IMR-90 (cell line): ENCODE data around the gene RHOT1. TPM values are rescaled to one million over a fixed set of nuclear protein-coding genes. Genes with fewer than 3 reads are reported as not detected.

Experiments
- ATAC-seq: fragments of 200-7000 bp; cut with Tn5 transposase; 2 replicates; pipeline ENCODE4 v1.9.1; 2020; ENCODE audit warnings: low read depth, mild to moderate bottlenecking, moderate library complexity
- BruUV-seq: library from RNA; stranded (reverse); fragments of 400-500 nt; replicated peaks from 2 replicates; lab custom pipeline; 2021; lab: Mats Ljungman, UMichigan
- CTCF ChIA-PET: fragments of 300-600 bp; formaldehyde crosslinking; extraction: SDS; loops from one replicate; lab custom pipeline; 2021; ENCODE audit warnings: antibody characterized with exemption; lab: Yijun Ruan, JAX
- POLR2A ChIA-PET: fragments of 300-600 bp; sonication (Branson Sonifier 250); formaldehyde crosslinking; loops from one replicate; lab custom pipeline; 2022; ENCODE audit warnings: antibody characterized with exemption; ENCODE audit not compliant: unreplicated experiment; lab: Charles Lee
- DNase-seq: peaks from one replicate; pipeline ENCODE4 v3.0.0; 2013
- H2AFZ ChIP-seq: replicated peaks from 2 replicates; pipeline ENCODE3; 2013; ENCODE audit warnings: low read length, mild to moderate bottlenecking; ENCODE audit not compliant: poor library complexity
- H2AK5ac ChIP-seq: 2 replicates; pipeline ENCODE4 v1.6.1; 2013; ENCODE audit warnings: low read depth, low read length, inconsistent platforms
- H2AK9ac ChIP-seq: replicated peaks from 2 replicates; pipeline ENCODE3; 2013; ENCODE audit warnings: mild to moderate bottlenecking, low read depth, low read length, moderate library complexity; ENCODE audit not compliant: poor library complexity
- H2BK120ac ChIP-seq: 2 replicates; pipeline ENCODE4 v1.6.1; 2013; ENCODE audit warnings: low read depth, low read length, inconsistent platforms
- H2BK15ac ChIP-seq: 3 replicates; pipeline ENCODE4 v1.6.1; 2013; ENCODE audit warnings: low read depth, low read length, inconsistent platforms
- H2BK20ac ChIP-seq: 2 replicates; pipeline ENCODE4 v1.6.1; 2013; ENCODE audit warnings: low read depth, mild to moderate bottlenecking, inconsistent platforms, low read length, moderate library complexity
- H2BK5ac ChIP-seq: 2 replicates; pipeline ENCODE4 v1.6.1; 2013; ENCODE audit warnings: mild to moderate bottlenecking, low read depth, low read length, inconsistent platforms; ENCODE audit not compliant: poor library complexity, severe bottlenecking
- H3K14ac ChIP-seq: replicated peaks from 2 replicates; pipeline ENCODE4 v1.6.1; 2013; ENCODE audit warnings: low read depth, low read length, inconsistent platforms
- H3K18ac ChIP-seq: 2 replicates; pipeline ENCODE4 v1.6.1; 2013; ENCODE audit warnings: low read depth, low read length, control low read depth
- H3K23ac ChIP-seq: 2 replicates; pipeline ENCODE4 v1.6.1; 2013; ENCODE audit warnings: low read depth, low read length, inconsistent platforms
- H3K27ac ChIP-seq: 2 replicates; pipeline ENCODE4 v1.5.1; 2013; ENCODE audit warnings: mild to moderate bottlenecking, control low read depth, low read length; ENCODE audit not compliant: insufficient read depth
- H3K27me3 ChIP-seq: 2 replicates; pipeline ENCODE4 v1.6.1; 2013; ENCODE audit warnings: low read length; ENCODE audit not compliant: control insufficient read depth, insufficient read depth
- H3K36me3 ChIP-seq: 2 replicates; pipeline ENCODE4 v1.6.1; 2013; ENCODE audit warnings: low read length, mixed read lengths; ENCODE audit not compliant: control insufficient read depth, insufficient read depth
- H3K4ac ChIP-seq: 2 replicates; pipeline ENCODE4 v1.6.1; 2013; ENCODE audit warnings: low read depth, low read length, inconsistent platforms
- H3K4me1 ChIP-seq: 2 replicates; pipeline ENCODE4 v1.6.1; 2013; ENCODE audit warnings: low read length, mixed read lengths; ENCODE audit not compliant: control insufficient read depth, insufficient read depth
- H3K4me2 ChIP-seq: 2 replicates; pipeline ENCODE4 v1.6.1; 2013; ENCODE audit warnings: low read depth, mild to moderate bottlenecking, control low read depth, low read length, moderate library complexity
- H3K4me3 ChIP-seq: 2 replicates; pipeline ENCODE4 v1.5.1; 2013; ENCODE audit warnings: low read depth, mild to moderate bottlenecking, control low read depth, low read length, moderate library complexity; ENCODE audit not compliant: insufficient read depth
- H3K56ac ChIP-seq: 2 replicates; pipeline ENCODE4 v1.6.1; 2013; ENCODE audit warnings: low read length, inconsistent platforms; ENCODE audit not compliant: insufficient read depth; ENCODE audit errors: extremely low read depth
- H3K79me1 ChIP-seq, 2 experiments: 2 replicates each; pipeline ENCODE4 v1.6.1; 2013; ENCODE audit warnings: low read length in 2 of 2, inconsistent platforms in 1 of 2, low read depth in 1 of 2
- H3K9ac ChIP-seq: 2 replicates; pipeline ENCODE4 v1.6.1; 2013; ENCODE audit warnings: low read depth, low read length, control low read depth
- H3K9me1 ChIP-seq: 2 replicates; pipeline ENCODE4 v1.6.1; 2013; ENCODE audit warnings: low read length, inconsistent platforms; ENCODE audit not compliant: insufficient read depth
- H3K9me3 ChIP-seq: 2 replicates; pipeline ENCODE4 v1.6.1; 2013; ENCODE audit warnings: low read length; ENCODE audit not compliant: control insufficient read depth, insufficient read depth
- H4K20me1 ChIP-seq: 2 replicates; pipeline ENCODE4 v1.6.1; 2013; ENCODE audit warnings: low read length, inconsistent platforms; ENCODE audit not compliant: insufficient read depth
- H4K5ac ChIP-seq: 2 replicates; pipeline ENCODE4 v1.6.1; 2013; ENCODE audit warnings: mild to moderate bottlenecking, low read depth, low read length, control low read depth
- H4K8ac ChIP-seq, 2 experiments: 2 replicates each; pipeline ENCODE4 v1.6.1; 2013; ENCODE audit warnings: low read depth in 2 of 2, low read length in 2 of 2, control low read depth in 1 of 2, inconsistent platforms in 1 of 2
- H4K91ac ChIP-seq: 2 replicates; pipeline ENCODE4 v1.6.1; 2013; ENCODE audit warnings: low read depth, low read length, inconsistent platforms; ENCODE audit not compliant: insufficient read depth
- BHLHE40 ChIP-seq: fragments of 150-350 bp; IDR thresholded peaks from 2 replicates; pipeline ENCODE4 v1.6.1; 2016; ENCODE audit warnings: mild to moderate bottlenecking, low read depth, low read length
- CTCF ChIP-seq: conservative IDR thresholded peaks from 2 replicates; pipeline ENCODE4 v1.5.1; 2012; ENCODE audit warnings: mild to moderate bottlenecking, low read depth, low read length, improper control_type of control experiment
- ELK1 ChIP-seq: fragments of 150-350 bp; IDR thresholded peaks from 2 replicates; pipeline ENCODE4 v1.6.1; 2016; ENCODE audit warnings: low read depth, mild to moderate bottlenecking, low read length, moderate library complexity, borderline replicate concordance
- MAZ ChIP-seq: IDR thresholded peaks from 2 replicates; pipeline ENCODE4 v1.6.1; 2012; ENCODE audit warnings: low read depth, mild to moderate bottlenecking, low read length, improper control_type of control experiment, moderate library complexity, borderline replicate concordance
- MXI1 ChIP-seq: IDR thresholded peaks from 2 replicates; pipeline ENCODE4 v1.6.1; 2012; ENCODE audit warnings: low read depth, mild to moderate bottlenecking, low read length, moderate library complexity, borderline replicate concordance
- RAD21 ChIP-seq: IDR thresholded peaks from 2 replicates; pipeline ENCODE4 v1.6.1; 2012; ENCODE audit warnings: low read length, improper control_type of control experiment
- RCOR1 ChIP-seq: IDR thresholded peaks from 2 replicates; pipeline ENCODE4 v1.6.1; 2012; ENCODE audit warnings: mild to moderate bottlenecking, low read length, improper control_type of control experiment; ENCODE audit not compliant: insufficient replicate concordance
- RFX5 ChIP-seq: IDR thresholded peaks from 2 replicates; pipeline ENCODE4 v1.8.0; 2012; ENCODE audit warnings: low read depth, mild to moderate bottlenecking, low read length, moderate library complexity
- SMC3 ChIP-seq: fragments of 150-350 bp; IDR thresholded peaks from 2 replicates; pipeline ENCODE4 v1.6.1; 2016; ENCODE audit warnings: low read depth, mild to moderate bottlenecking, antibody characterized with exemption, low read length, moderate library complexity
- USF2 ChIP-seq: fragments of 150-350 bp; IDR thresholded peaks from 2 replicates; pipeline ENCODE4 v1.6.1; 2017; ENCODE audit warnings: mild to moderate bottlenecking, antibody characterized with exemption, low read length, low read depth
- WGBS, 2 experiments: methylation state at CpG; one replicate each; pipeline versions ENCODE4 v1.1.5 to v1.1.7; 2013; ENCODE audit warnings: missing lambda C conversion rate in 2 of 2; ENCODE audit not compliant: insufficient read length in 1 of 2; ENCODE audit errors: extremely low coverage in 2 of 2; 5-methylcytosine and 5-hydroxymethylcytosine counted together
- dilution Hi-C: fragments of 300-500 bp; cut with HindIII; formaldehyde crosslinking; loops from one replicate; pipeline ENCODE4 v1.14.3; 2018; ENCODE audit warnings: low sequenced_read_pairs; ENCODE audit not compliant: unreplicated experiment
- in situ Hi-C: fragments of 300-500 bp; cut with MboI; formaldehyde crosslinking; loops from 3 replicates; pipeline ENCODE4 v1.14.3; 2019; ENCODE audit warnings: low sequenced_read_pairs, inconsistent platforms, mixed read lengths
- intact Hi-C: fragments of 100-400 bp; cut with micrococcal nuclease; formaldehyde crosslinking; loops from 2 replicates; pipeline ENCODE4 v1.10.0; 2022
- polyA plus RNA-seq, 3 experiments: library from polyadenylated mRNA; depleted of rRNA; stranded (reverse); fragments of >200 nt; gene quantifications; 2 replicates each; pipeline ENCODE4 v1.2.3, GENCODE V29; 2012; ENCODE audit warnings: low replicate concordance in 1 of 3
- total RNA-seq: library from RNA; depleted of rRNA; stranded (reverse); fragments of >200 nt; gene quantifications from 2 replicates; pipeline ENCODE4 v1.2.3, GENCODE V29; 2012

RHOT1 gene
- total and polyA plus RNA-seq, 2 of the 4 experiments (the other 2 are of a cell fraction) = 27.4 to 27.6 TPM

- CTCF ChIA-PET = interaction anchor here (0.5 to 1.2 kb wide), 8 partner anchors 25 to 93 kb away, joined by 3 to 6 read pairs (median 4); no protein-coding TSS in a partner anchor
These were observed 110.9 kb downstream of the RHOT1 start for GRCh38 chr17:32253117-32253611.

More at GRCh38 chr17:32253117-32253611, 110.9 kb downstream of the RHOT1 start:
- Histone ChIP-seq H3K9me1 (peaks cover 3% of the 10 kb centered on the region; the same call in 1 of the 2 replicates), H2BK15ac (no peak overlapping the region), H3K4me1 (peaks cover 5% of the 10 kb centered on the region; the same call in 1 of the 2 replicates), H4K8ac (no peak overlapping the region), H3K79me1 (no peaks in the 10 kb centered on the region), H3K27ac (no peak overlapping the region), H3K4me3 (no peak overlapping the region), H3K4ac (no peak overlapping the region), H3K4me2 (no peak overlapping the region), H3K27me3 (peaks cover 4% of the 10 kb centered on the region; the same call in 1 of the 2 replicates), H2BK5ac (no peak overlapping the region), H2AK9ac (no peak overlapping the region), H3K56ac (no peak overlapping the region), H3K9me3 (no peaks in the 10 kb centered on the region), H3K18ac (no peak overlapping the region), H2AFZ (peak overlapping the region; percentile 65), H2AK5ac (no peak overlapping the region), H3K23ac (no peak overlapping the region), H2BK120ac (no peak overlapping the region), H4K5ac (no peak overlapping the region), H3K9ac (no peak overlapping the region), H3K14ac (no peak overlapping the region), H3K36me3 (no peaks in the 10 kb centered on the region), H2BK20ac (no peak overlapping the region), H4K91ac (no peak overlapping the region), H4K20me1 (no peaks in the 10 kb centered on the region)
- TF ChIP-seq RAD21 = peak; percentile 99
- no peak for TF ChIP-seq RFX5
- TF ChIP-seq CTCF = peak; percentile 98
- no peak for TF ChIP-seq MAZ
- no peak for TF ChIP-seq MXI1
- TF ChIP-seq USF2 = no peak
- peak; percentile 95 for TF ChIP-seq SMC3
- no peak for TF ChIP-seq ELK1
- TF ChIP-seq RCOR1 = no peak
- TF ChIP-seq BHLHE40 = no peak
- ATAC-seq (peak; percentile 97), DNase-seq (peak; percentile 65)
- BruUV-seq = no TSS peak
- dilution Hi-C loops = no loop called here
- POLR2A ChIA-PET = no interaction called here
- intact Hi-C loops = loop anchor here (1.0 to 10.0 kb wide), 3 partner anchors 66 to 504 kb away; partner anchors contain the start of gene PSMD11
- in situ Hi-C loops = no loop called here
- WGBS, 2 experiments = no CpG with 5 or more reads among the region's 12 CpGs
